HepG2 (cell line): ENCODE measurements around the gene WDR81. TPM values are rescaled to one million over a fixed set of nuclear protein-coding genes. Genes with fewer than 3 reads are reported as not detected.

Source experiments
- HIC2 ChIP-seq: sonication (generic); formaldehyde crosslinking; IDR thresholded peaks from 2 replicates; pipeline ENCODE4 v1.9.0; 2022; ENCODE audit warnings: low read depth, missing genetic modification reagents
- HMG20A ChIP-seq: IDR thresholded peaks from 2 replicates; pipeline ENCODE4 v1.6.1; 2016; ENCODE audit warnings: borderline replicate concordance
- JUNB ChIP-seq: sonication (generic); formaldehyde crosslinking; IDR thresholded peaks from 2 replicates; pipeline ENCODE4 v1.8.0; 2022; ENCODE audit warnings: missing genetic modification reagents, mild to moderate bottlenecking, borderline replicate concordance
- NR0B2 ChIP-seq: sonication (generic); formaldehyde crosslinking; IDR thresholded peaks from 2 replicates; pipeline ENCODE4 v1.4.0; 2020; ENCODE audit warnings: mild to moderate bottlenecking, missing genetic modification reagents
- RBAK ChIP-seq: sonication (generic); formaldehyde crosslinking; IDR thresholded peaks from 2 replicates; pipeline ENCODE4 v1.5.1; 2020; ENCODE audit warnings: mild to moderate bottlenecking, missing genetic modification reagents
- SAP130 ChIP-seq: IDR thresholded peaks from 2 replicates; pipeline ENCODE4 v1.6.1; 2016; ENCODE audit warnings: low read depth
- TAF15 ChIP-seq: fragments of 200-400 bp; formaldehyde crosslinking; IDR thresholded peaks from one replicate; pipeline ENCODE4 v1.6.1; 2018; ENCODE audit warnings: mild to moderate bottlenecking, low read depth, low read length; ENCODE audit not compliant: poor library complexity, severe bottlenecking
- THRA ChIP-seq: sonication (generic); formaldehyde crosslinking; IDR thresholded peaks from 2 replicates; pipeline ENCODE4 v1.4.0; 2020; ENCODE audit warnings: missing genetic modification reagents, borderline replicate concordance
- TMF1 ChIP-seq: sonication (generic); formaldehyde crosslinking; IDR thresholded peaks from 2 replicates; pipeline ENCODE4 v1.8.1; 2022; ENCODE audit warnings: low read depth, missing genetic modification reagents
- TOPORS ChIP-seq: sonication (generic); formaldehyde crosslinking; IDR thresholded peaks from 2 replicates; pipeline ENCODE4 v1.8.0; 2023; ENCODE audit warnings: mild to moderate bottlenecking, missing genetic modification reagents
- TSC22D2 ChIP-seq: sonication (generic); formaldehyde crosslinking; IDR thresholded peaks from 2 replicates; pipeline ENCODE4 v1.5.1; 2020; ENCODE audit warnings: missing genetic modification reagents, mild to moderate bottlenecking, borderline replicate concordance
- ZNF101 ChIP-seq: sonication (generic); formaldehyde crosslinking; IDR thresholded peaks from 2 replicates; pipeline ENCODE4 v1.4.0; 2020; ENCODE audit warnings: mild to moderate bottlenecking, low read depth, missing genetic modification reagents, borderline replicate concordance
- ZNF136 ChIP-seq: sonication (generic); formaldehyde crosslinking; IDR thresholded peaks from 2 replicates; pipeline ENCODE4 v1.8.1; 2022; ENCODE audit warnings: low read depth, mild to moderate bottlenecking, moderate library complexity, missing genetic modification reagents
- ZNF138 ChIP-seq: sonication (generic); formaldehyde crosslinking; IDR thresholded peaks from 2 replicates; pipeline ENCODE4 v1.5.0; 2020; ENCODE audit warnings: mild to moderate bottlenecking, low read depth, missing genetic modification reagents
- ZNF333 ChIP-seq: sonication (generic); formaldehyde crosslinking; IDR thresholded peaks from 2 replicates; pipeline ENCODE4 v1.4.0; 2020; ENCODE audit warnings: mild to moderate bottlenecking, missing genetic modification reagents, borderline replicate concordance
- ZNF407 ChIP-seq: sonication (generic); formaldehyde crosslinking; IDR thresholded peaks from one replicate; pipeline ENCODE4 v1.5.1; 2020; ENCODE audit warnings: mild to moderate bottlenecking, missing genetic modification reagents; ENCODE audit errors: not compliant biosample characterization
- polyA plus RNA-seq, 8 experiments: library from polyadenylated mRNA; depleted of rRNA in 3 of 8; stranded (reverse) in 7 of 8; unstranded in 1 of 8; fragments of >200 nt; fragmentation: Illumina TruSeq in 4 of 8; extraction: Trizol in 4 of 8; gene quantifications; 2 replicates each; pipeline versions ENCODE4 v1.2.1 to v1.2.3, GENCODE V29; 2011 to 2016; ENCODE audit warnings: low read depth in 4 of 8, missing spikeins in 1 of 8, mixed read lengths in 1 of 8; ENCODE audit not compliant: insufficient read depth in 1 of 8
- total RNA-seq, 5 experiments: library from RNA; depleted of rRNA; stranded (reverse); fragments of >200 nt; fragmentation: Illumina TruSeq; extraction: Trizol; gene quantifications; 2 replicates each; pipeline ENCODE4 v1.2.3, GENCODE V29; 2016; ENCODE audit warnings: low read depth in 1 of 5

WDR81 gene
- total and polyA plus RNA-seq, 2 of the 13 experiments (the other 11 are each of a cell fraction or from before 2014, with no cell fraction given): 9.1 to 16.7 TPM

- TF ChIP-seq JUNB (CRISPR knock-in tag): no peak
- TF ChIP-seq ZNF138 (CRISPR knock-in tag): no peak
- peak; percentile 27; the same call in 1 of the 2 replicates for TF ChIP-seq RBAK (CRISPR knock-in tag)
- TF ChIP-seq TSC22D2: no peak
- TF ChIP-seq NR0B2 (CRISPR knock-in tag): no peak
- TF ChIP-seq ZNF101: no peak
- no peak for TF ChIP-seq TAF15
- no peak; the same call in none of the 2 replicates for TF ChIP-seq TOPORS (CRISPR knock-in tag)
- TF ChIP-seq TMF1 (CRISPR knock-in tag): no peak
- TF ChIP-seq SAP130 (CRISPR knock-in tag): peak; percentile 96
- no peak for TF ChIP-seq ZNF407 (CRISPR knock-in tag)
- TF ChIP-seq HIC2 (CRISPR knock-in tag): peak; percentile 96
- TF ChIP-seq ZNF333: peak; percentile 82
- TF ChIP-seq HMG20A (CRISPR knock-in tag): peak; percentile 89
- TF ChIP-seq THRA (CRISPR knock-in tag): peak; percentile 97
- TF ChIP-seq ZNF136: no peak
Observed at GRCh38 chr17:1736348-1737281, 12.1 kb downstream of the WDR81 start (continued).
